Testis (tissue), 3 donors: ENCODE results near the gene KL. TPM values are rescaled to one million over a fixed set of nuclear protein-coding genes. Genes with fewer than 3 reads are reported as not detected.

Source experiments
- DNase-seq: peaks from one replicate; pipeline ENCODE4 v3.0.0-alpha.2; 2019
- H3K27ac ChIP-seq, 2 donors: fragments of 200-600 bp; sonication (generic); one replicate each; pipeline ENCODE4 v1.5.1; 2019
- H3K27me3 ChIP-seq: fragments of 200-600 bp; sonication (generic); one replicate; pipeline ENCODE4 v1.5.1; 2019
- H3K36me3 ChIP-seq: fragments of 200-600 bp; sonication (generic); one replicate; pipeline ENCODE4 v1.5.1; 2017; ENCODE audit warnings: low read depth; ENCODE audit errors: missing control alignments
- H3K4me1 ChIP-seq: fragments of 200-600 bp; sonication (generic); one replicate; pipeline ENCODE4 v1.5.1; 2019
- H3K4me3 ChIP-seq, 2 donors: fragments of 200-600 bp; sonication (generic); one replicate each; pipeline ENCODE4 v1.5.1; 2017 to 2019
- H3K9me3 ChIP-seq: fragments of 200-600 bp; sonication (generic); one replicate; pipeline ENCODE4 v1.5.1; 2017
- POLR2A ChIP-seq: fragments of 450-650 bp; IDR thresholded peaks from one replicate; pipeline ENCODE4 v1.6.1; 2017; ENCODE audit warnings: antibody characterized with exemption, mild to moderate bottlenecking, moderate library complexity
- WGBS, 2 donors: methylation state at CpG; one replicate each; pipeline ENCODE4 v1.1.5; 2018; 5-methylcytosine and 5-hydroxymethylcytosine counted together
- intact Hi-C: fragments of 100-400 bp; cut with DNase I; formaldehyde crosslinking; loops from one replicate; pipeline ENCODE4 v1.15.1; 2023; ENCODE audit warnings: low total_unique reads
- polyA plus RNA-seq: library from polyadenylated mRNA; stranded (reverse); fragments of 350-450 nt; fragmentation: Illumina TruSeq; extraction: RNeasy Lipid Tissue Mini Kit (QIAGEN cat#74804); gene quantifications from one replicate; pipeline ENCODE4 v1.2.3, GENCODE V29; 2014; ENCODE audit warnings: low read depth, low replicate concordance; ENCODE audit not compliant: insufficient read depth
- total RNA-seq, 2 donors: library from RNA; depleted of rRNA; stranded (reverse); fragments of >200 nt; gene quantifications; one replicate each; pipeline ENCODE4 v1.2.3, GENCODE V29; 2016
- TF ChIP-seq, protein P1 (sequence below), 3 experiments: fragments of 450-650 bp in 2 of 3; fragments of 200-600 bp in 1 of 3; sonication (generic) in 1 of 3; IDR thresholded peaks; one replicate each; pipeline ENCODE4 v1.5.1; 2016 to 2019; ENCODE audit warnings: antibody characterized with exemption in 3 of 3, mild to moderate bottlenecking in 2 of 3, moderate library complexity in 1 of 3

The KL gene
- total and polyA plus RNA-seq, 3 donors from 2014 or later, result 0.81 to 1.6 (median 1.1) TPM

DNA sequence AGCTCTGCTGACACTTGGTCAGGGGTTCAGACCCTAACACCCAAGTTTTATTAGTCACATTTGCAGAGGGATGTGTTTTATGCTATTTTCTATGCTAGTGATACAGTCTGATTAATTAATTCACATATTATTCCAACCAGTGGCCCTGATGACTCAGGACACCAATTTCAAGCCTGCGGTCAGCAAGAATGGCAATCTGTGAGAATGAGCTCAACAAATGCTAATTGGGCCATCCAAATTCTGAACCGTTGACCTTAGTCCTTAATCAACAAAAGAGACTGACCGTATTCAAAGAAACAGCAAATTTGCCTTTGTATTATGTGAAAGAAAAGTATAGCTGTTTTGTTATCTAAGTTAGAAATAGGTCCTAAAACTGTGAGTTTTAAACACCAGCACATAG, 9.6 kb upstream of the KL start:
- Histone ChIP-seq H3K4me1 (no peaks in the 10 kb centered on the region), H3K27me3 (no peaks in the 10 kb centered on the region), H3K4me3 (no peak overlapping the region), H3K36me3 (no peaks in the 10 kb centered on the region), H3K9me3 (no peaks in the 10 kb centered on the region), H3K27ac (no peak overlapping the region)
- no peak for DNase-seq
- 87 to 94% methylated on average over 3 of the region's 3 CpGs for WGBS, 2 donors
- intact Hi-C loops, result no loop called here
- TF ChIP-seq POLR2A, result no peak
- TF ChIP-seq, protein P1, sequence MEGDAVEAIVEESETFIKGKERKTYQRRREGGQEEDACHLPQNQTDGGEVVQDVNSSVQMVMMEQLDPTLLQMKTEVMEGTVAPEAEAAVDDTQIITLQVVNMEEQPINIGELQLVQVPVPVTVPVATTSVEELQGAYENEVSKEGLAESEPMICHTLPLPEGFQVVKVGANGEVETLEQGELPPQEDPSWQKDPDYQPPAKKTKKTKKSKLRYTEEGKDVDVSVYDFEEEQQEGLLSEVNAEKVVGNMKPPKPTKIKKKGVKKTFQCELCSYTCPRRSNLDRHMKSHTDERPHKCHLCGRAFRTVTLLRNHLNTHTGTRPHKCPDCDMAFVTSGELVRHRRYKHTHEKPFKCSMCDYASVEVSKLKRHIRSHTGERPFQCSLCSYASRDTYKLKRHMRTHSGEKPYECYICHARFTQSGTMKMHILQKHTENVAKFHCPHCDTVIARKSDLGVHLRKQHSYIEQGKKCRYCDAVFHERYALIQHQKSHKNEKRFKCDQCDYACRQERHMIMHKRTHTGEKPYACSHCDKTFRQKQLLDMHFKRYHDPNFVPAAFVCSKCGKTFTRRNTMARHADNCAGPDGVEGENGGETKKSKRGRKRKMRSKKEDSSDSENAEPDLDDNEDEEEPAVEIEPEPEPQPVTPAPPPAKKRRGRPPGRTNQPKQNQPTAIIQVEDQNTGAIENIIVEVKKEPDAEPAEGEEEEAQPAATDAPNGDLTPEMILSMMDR (IDR thresholded peaks at IDR 0.05), result no peak

DNA sequence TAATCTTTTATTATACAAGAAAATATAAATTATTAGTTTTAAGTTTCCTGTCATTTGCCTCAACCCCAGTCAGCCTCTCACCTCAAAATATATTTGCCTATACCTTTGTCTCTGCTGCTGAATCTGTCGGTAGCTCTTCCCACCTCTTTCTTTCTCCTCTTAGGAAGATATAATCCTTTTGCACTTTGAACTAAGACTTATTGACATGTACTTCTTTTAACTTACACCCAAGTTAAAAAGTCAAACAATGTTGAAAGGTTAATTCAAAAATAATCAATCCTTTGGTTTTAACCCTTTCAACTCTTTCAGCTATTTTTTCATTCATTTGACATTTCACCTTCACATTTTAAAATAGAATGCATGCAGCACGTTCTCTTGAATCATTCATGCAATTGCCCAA, 9.0 kb upstream of the KL start:
- DNase-seq, result no peak
- Histone ChIP-seq H3K27ac (no peak overlapping the region), H3K9me3 (no peaks in the 10 kb centered on the region), H3K4me3 (no peak overlapping the region), H3K27me3 (no peaks in the 10 kb centered on the region), H3K36me3 (no peaks in the 10 kb centered on the region), H3K4me1 (no peaks in the 10 kb centered on the region)
- WGBS, 2 donors, result 97 to 98% methylated on average over 2 of the region's 2 CpGs
- TF ChIP-seq POLR2A, result no peak
- TF ChIP-seq, protein P1 (IDR thresholded peaks at IDR 0.05), result no peak
- intact Hi-C loops, result no loop called here

DNA sequence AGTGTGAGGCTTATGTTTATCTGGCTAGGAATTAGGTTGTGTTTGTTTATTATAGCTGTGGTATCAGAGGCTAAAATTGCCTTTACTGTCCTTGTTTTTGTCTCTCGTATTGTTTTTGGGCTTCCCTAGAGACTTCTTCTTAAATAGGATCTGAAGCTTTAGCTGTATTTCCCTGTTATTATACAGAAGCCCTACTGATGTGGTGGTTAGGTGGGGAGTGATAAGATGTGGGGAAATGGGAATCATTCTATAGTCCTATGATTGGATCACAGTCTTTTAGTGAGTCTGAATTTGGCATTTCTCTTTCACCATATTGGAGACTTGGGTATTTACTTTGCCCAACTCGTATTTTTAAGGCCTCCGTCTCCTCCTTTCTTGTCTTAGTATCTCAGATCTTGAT, 8.3 kb upstream of the KL start:
- Histone ChIP-seq H3K4me1 (no peaks in the 10 kb centered on the region), H3K36me3 (no peaks in the 10 kb centered on the region), H3K27ac (no peak overlapping the region), H3K27me3 (no peaks in the 10 kb centered on the region), H3K4me3 (no peak overlapping the region), H3K9me3 (no peaks in the 10 kb centered on the region)
- DNase-seq, result no peak
- TF ChIP-seq POLR2A, result no peak
- TF ChIP-seq, protein P1 (IDR thresholded peaks at IDR 0.05), result no peak
- intact Hi-C loops, result no loop called here
- WGBS, 2 donors, result 89 to 95% methylated on average over 3 of the region's 3 CpGs

DNA sequence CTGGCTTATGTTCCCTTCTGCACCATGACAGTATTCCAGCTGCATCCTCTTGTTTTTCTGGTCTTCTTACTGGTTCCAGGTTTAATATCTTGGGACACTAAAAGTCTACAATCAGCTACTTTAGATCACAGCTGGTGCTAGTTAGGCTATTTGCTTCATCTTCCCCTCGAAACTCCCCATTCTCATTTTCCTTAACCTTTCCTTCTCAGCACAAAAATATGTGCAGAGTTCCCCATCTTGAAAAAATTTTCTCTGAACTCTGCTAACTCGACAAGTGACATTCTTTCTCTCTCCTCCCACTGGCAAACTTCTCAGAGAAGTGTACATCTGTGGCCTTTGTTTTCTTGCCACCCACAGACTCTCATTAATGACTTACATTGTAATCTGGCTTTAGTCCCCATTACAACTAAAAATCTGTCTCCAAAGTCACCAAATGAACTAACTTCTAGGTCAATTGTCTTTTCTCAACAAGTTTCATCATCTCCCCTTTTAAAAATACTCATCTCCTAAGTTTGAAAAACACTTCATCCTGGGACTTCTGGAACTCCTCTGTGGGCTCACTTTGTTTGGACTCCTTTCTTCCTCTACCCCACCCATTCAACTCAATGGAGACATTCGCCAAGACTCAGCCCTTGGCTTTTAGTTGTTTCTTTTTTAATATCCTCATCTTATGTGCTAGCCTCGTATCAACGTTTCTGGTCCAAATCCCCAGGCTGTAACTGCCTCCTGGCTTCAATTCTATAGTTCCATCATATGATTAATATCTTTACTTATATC, 7.1 kb upstream of the KL start:
- no peak for DNase-seq
- no peak overlapping the region for H3K4me3 ChIP-seq
- intact Hi-C loops, result no loop called here
- no peak for TF ChIP-seq POLR2A
- TF ChIP-seq, protein P1 (IDR thresholded peaks at IDR 0.05), result no peak
- H3K36me3 ChIP-seq, result no peaks in the 10 kb centered on the region
- no peak overlapping the region for H3K27ac ChIP-seq
- WGBS, 2 donors, result 45% methylated on average over 5 of the region's 5 CpGs
- no peaks in the 10 kb centered on the region for H3K9me3 ChIP-seq
- no peaks in the 10 kb centered on the region for H3K4me1 ChIP-seq
- H3K27me3 ChIP-seq, result no peaks in the 10 kb centered on the region
